Measurements from ENCODE around the gene FRMD8.

- TF ChIP-seq, protein P1, sequence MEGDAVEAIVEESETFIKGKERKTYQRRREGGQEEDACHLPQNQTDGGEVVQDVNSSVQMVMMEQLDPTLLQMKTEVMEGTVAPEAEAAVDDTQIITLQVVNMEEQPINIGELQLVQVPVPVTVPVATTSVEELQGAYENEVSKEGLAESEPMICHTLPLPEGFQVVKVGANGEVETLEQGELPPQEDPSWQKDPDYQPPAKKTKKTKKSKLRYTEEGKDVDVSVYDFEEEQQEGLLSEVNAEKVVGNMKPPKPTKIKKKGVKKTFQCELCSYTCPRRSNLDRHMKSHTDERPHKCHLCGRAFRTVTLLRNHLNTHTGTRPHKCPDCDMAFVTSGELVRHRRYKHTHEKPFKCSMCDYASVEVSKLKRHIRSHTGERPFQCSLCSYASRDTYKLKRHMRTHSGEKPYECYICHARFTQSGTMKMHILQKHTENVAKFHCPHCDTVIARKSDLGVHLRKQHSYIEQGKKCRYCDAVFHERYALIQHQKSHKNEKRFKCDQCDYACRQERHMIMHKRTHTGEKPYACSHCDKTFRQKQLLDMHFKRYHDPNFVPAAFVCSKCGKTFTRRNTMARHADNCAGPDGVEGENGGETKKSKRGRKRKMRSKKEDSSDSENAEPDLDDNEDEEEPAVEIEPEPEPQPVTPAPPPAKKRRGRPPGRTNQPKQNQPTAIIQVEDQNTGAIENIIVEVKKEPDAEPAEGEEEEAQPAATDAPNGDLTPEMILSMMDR (IDR thresholded peaks at IDR 0.05): no peak
- TF ChIP-seq POLR2A (IDR thresholded peaks at IDR 0.05) (no peak), POLR2AphosphoS5 (IDR thresholded peaks at IDR 0.05; ENCODE audit: insufficient read depth in 1 of 2, low read depth in 1 of 2) (no peak)
Observed at GRCh38 chr11:65379698-65380459, 6.6 kb upstream of the FRMD8 start.
